ENCODE data around the gene SHISA7. TPM values are rescaled to one million over a fixed set of nuclear protein-coding genes. Genes with fewer than 3 reads are reported as not detected.

SHISA7 gene
- polyA plus RNA-seq, 3 donors: 0.01 TPM; not detected in 2

DNA sequence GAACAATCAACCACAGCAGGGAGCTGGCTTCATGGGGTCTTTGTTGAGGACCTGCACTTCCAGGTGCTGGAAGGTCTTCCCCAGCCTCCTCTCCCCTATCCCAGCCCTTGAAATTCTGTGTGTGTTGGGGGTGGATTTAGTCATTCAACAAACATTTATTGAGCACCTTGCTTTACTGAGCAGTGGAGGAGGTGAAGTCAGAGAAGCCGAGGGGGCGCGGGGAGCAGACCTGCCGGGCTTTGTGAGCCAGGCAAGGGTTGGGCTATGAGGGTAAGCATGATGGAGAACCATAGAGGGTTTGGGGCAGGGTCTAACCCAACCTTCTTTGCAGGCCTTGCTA, 24.9 kb upstream of the SHISA7 start:
- no peaks in the 10 kb centered on the region for H3K79me2 ChIP-seq (ENCODE audit: insufficient read depth, low read length)
- H3K9ac ChIP-seq (ENCODE audit: insufficient read depth, low read length, poor library complexity, severe bottlenecking): no peak overlapping the region
- Mint-ChIP-seq H3K27me3 (ENCODE audit: low read depth in 3 of 3) (peaks cover 5 to 11% (median 10%) of the 10 kb centered on the region in 3 donors), H3K27ac (no peak overlapping the region), H3K36me3 (no peaks in the 10 kb centered on the region), H3K9me3 (peaks cover 0 to 3% (median 0%) of the 10 kb centered on the region in 7 donors), H3K4me1 (peaks cover 3% of the 10 kb centered on the region), H3K4me3 (no peak overlapping the region)
- H4K20me1 ChIP-seq (ENCODE audit: insufficient read depth, low read length): no peaks in the 10 kb centered on the region
- TF ChIP-seq, protein P1, sequence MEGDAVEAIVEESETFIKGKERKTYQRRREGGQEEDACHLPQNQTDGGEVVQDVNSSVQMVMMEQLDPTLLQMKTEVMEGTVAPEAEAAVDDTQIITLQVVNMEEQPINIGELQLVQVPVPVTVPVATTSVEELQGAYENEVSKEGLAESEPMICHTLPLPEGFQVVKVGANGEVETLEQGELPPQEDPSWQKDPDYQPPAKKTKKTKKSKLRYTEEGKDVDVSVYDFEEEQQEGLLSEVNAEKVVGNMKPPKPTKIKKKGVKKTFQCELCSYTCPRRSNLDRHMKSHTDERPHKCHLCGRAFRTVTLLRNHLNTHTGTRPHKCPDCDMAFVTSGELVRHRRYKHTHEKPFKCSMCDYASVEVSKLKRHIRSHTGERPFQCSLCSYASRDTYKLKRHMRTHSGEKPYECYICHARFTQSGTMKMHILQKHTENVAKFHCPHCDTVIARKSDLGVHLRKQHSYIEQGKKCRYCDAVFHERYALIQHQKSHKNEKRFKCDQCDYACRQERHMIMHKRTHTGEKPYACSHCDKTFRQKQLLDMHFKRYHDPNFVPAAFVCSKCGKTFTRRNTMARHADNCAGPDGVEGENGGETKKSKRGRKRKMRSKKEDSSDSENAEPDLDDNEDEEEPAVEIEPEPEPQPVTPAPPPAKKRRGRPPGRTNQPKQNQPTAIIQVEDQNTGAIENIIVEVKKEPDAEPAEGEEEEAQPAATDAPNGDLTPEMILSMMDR (IDR thresholded peaks at IDR 0.05): peak; percentile 66
- H3K27me3 ChIP-seq (ENCODE audit: control insufficient read depth in 2 of 2, insufficient read depth in 2 of 2, low read length in 2 of 2): no peaks in the 10 kb centered on the region
- H3K9me3 ChIP-seq (replicated peaks in 1 of 2; ENCODE audit: control insufficient read depth in 1 of 2, insufficient read depth in 1 of 2, low read length in 2 of 2): no peaks in the 10 kb centered on the region
- no peaks in the 10 kb centered on the region for H3K4me1 ChIP-seq (ENCODE audit: control insufficient read depth in 1 of 2, insufficient read depth in 2 of 2, low read length in 2 of 2)
- peak overlapping the region; percentile 59 for H2AFZ ChIP-seq (ENCODE audit: insufficient read depth, low read depth, low read length, poor library complexity, severe bottlenecking)
- H3K27ac ChIP-seq (ENCODE audit: low read depth in 1 of 2, low read length in 2 of 2): no peak overlapping the region
- no peak for DNase-seq
- intact Hi-C loops (cut with micrococcal nuclease): loop anchor here (5.0 kb wide), 1 partner anchor 34 kb away; no protein-coding TSS in a partner anchor
- no peaks in the 10 kb centered on the region for H3K36me3 ChIP-seq (replicated peaks in 1 of 2; ENCODE audit: control insufficient read depth in 1 of 2, insufficient read depth in 2 of 2, low read length in 2 of 2)
- no peak overlapping the region for H3K4me3 ChIP-seq (replicated peaks in 1 of 3; ENCODE audit: low read depth in 2 of 3, low read length in 3 of 3)
- H3K4me2 ChIP-seq (replicated peaks; ENCODE audit: extremely low read depth, low read length, poor library complexity, severe bottlenecking): no peak overlapping the region
- 61% methylated on average over 3 of the region's 4 CpGs for WGBS (ENCODE audit: insufficient coverage)

DNA sequence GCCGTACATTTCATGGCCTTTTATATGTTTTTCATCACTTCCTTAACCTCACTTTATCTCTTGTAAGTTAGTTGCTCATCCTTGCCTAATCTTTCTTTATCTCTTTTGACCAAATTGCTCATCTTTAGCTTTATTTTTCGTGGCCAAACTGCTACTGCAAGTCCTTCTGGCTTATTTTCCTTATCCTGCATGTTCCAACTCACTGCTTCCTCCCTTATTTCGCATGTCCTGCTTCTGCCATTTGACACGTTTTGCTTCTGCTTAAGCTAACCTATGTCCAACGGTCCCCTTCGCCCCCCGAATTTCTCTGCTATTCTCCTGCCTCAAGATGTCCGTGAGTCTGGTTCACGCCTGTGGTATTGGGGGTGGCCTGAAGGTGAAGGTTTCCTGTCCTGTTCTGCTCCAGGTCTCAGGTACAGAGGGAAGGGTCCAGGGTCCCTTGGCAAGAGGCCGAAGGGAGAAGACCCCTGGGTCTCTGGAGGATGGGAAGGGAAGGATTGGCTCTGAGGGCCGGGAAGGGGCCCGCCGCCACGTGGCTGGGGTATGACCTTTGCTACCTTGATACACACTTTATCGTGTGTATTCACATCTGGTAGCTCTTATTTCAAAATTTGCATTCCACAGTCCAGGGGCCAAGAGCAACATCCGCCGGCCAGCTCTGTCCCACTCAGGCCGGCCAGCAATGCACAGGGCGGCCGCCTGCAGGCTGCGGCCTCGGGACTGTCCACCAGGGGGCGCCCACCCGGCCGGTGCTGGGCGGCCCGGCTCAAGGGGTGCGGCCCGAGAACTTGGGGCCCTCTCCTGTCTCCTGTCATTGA, 24.3 kb upstream of the SHISA7 start:
- Histone ChIP-seq H3K27ac (ENCODE audit: low read depth in 1 of 2, low read length in 2 of 2) (no peak overlapping the region), H3K4me3 (replicated peaks in 1 of 3; ENCODE audit: low read depth in 2 of 3, low read length in 3 of 3) (no peak overlapping the region), H2AFZ (ENCODE audit: insufficient read depth, low read depth, low read length, poor library complexity, severe bottlenecking) (peak overlapping the region; percentile 59), H4K20me1 (ENCODE audit: insufficient read depth, low read length) (no peaks in the 10 kb centered on the region), H3K27me3 (ENCODE audit: control insufficient read depth in 2 of 2, insufficient read depth in 2 of 2, low read length in 2 of 2) (no peaks in the 10 kb centered on the region), H3K9ac (ENCODE audit: insufficient read depth, low read length, poor library complexity, severe bottlenecking) (no peak overlapping the region), H3K9me3 (replicated peaks in 1 of 2; ENCODE audit: control insufficient read depth in 1 of 2, insufficient read depth in 1 of 2, low read length in 2 of 2) (no peaks in the 10 kb centered on the region), H3K4me1 (ENCODE audit: control insufficient read depth in 1 of 2, insufficient read depth in 2 of 2, low read length in 2 of 2) (peaks cover under 1 to 5% of the 10 kb centered on the region in 2 donors), H3K36me3 (replicated peaks in 1 of 2; ENCODE audit: control insufficient read depth in 1 of 2, insufficient read depth in 2 of 2, low read length in 2 of 2) (no peaks in the 10 kb centered on the region), H3K4me2 (replicated peaks; ENCODE audit: extremely low read depth, low read length, poor library complexity, severe bottlenecking) (no peak overlapping the region), H3K79me2 (ENCODE audit: insufficient read depth, low read length) (no peaks in the 10 kb centered on the region)
- Mint-ChIP-seq H3K27me3 (ENCODE audit: low read depth in 3 of 3) (peaks cover 5 to 11% (median 10%) of the 10 kb centered on the region in 3 donors), H3K4me3 (no peak overlapping the region), H3K4me1 (peaks cover 4% of the 10 kb centered on the region), H3K27ac (peak overlapping the region in 1 of 7 donors; percentile 75), H3K36me3 (no peaks in the 10 kb centered on the region), H3K9me3 (peaks cover 0 to 3% (median 0%) of the 10 kb centered on the region in 7 donors)
- intact Hi-C loops (cut with micrococcal nuclease): loop anchor here (5.0 kb wide), 1 partner anchor 35 kb away; no protein-coding TSS in a partner anchor
- TF ChIP-seq, protein P1 (IDR thresholded peaks at IDR 0.05): peak; percentile 99
- peak; percentile 49 to 64 (median 55) for DNase-seq
- WGBS (ENCODE audit: insufficient coverage): 34% methylated on average over 18 of the region's 29 CpGs

Measured in CD14-positive monocyte (primary cell).